Peyer's patch (tissue), 4 donors: ENCODE data around the gene SLC6A6. TPM values are rescaled to one million over a fixed set of nuclear protein-coding genes. Genes with fewer than 3 reads are reported as not detected.

Experiments
- DNase-seq, 3 donors: peaks; one replicate each; pipeline ENCODE4 v3.0.0-alpha.2; 2017 to 2019
- H3K27ac ChIP-seq, 4 donors: fragments of 200-600 bp; sonication (generic); one replicate each; pipeline ENCODE4 v1.5.1; 2016 to 2019
- H3K27me3 ChIP-seq, 2 donors: fragments of 200-600 bp; sonication (generic); one replicate each; pipeline ENCODE4 v1.5.1; 2019
- H3K36me3 ChIP-seq, 3 donors: fragments of 200-600 bp; sonication (generic); one replicate each; pipeline ENCODE4 v1.5.1; 2016 to 2019
- H3K4me1 ChIP-seq, 4 donors: fragments of 200-600 bp; sonication (generic); one replicate each; pipeline ENCODE4 v1.5.1; 2016 to 2019
- H3K4me3 ChIP-seq, 4 donors: fragments of 200-600 bp; sonication (generic); 1 replicate in 3 of 4; 2 replicates in 1 of 4; pipeline ENCODE4 v1.5.1; 2016 to 2019; ENCODE audit warnings: mild to moderate bottlenecking in 1 of 4
- H3K9me3 ChIP-seq, 4 donors: fragments of 200-600 bp; sonication (generic); one replicate each; pipeline ENCODE4 v1.5.1; 2016 to 2019; ENCODE audit warnings: mild to moderate bottlenecking in 1 of 4
- POLR2A ChIP-seq, 2 donors: fragments of 450-650 bp; IDR thresholded peaks; one replicate each; pipeline ENCODE4 v1.5.1; 2017; ENCODE audit warnings: antibody characterized with exemption in 2 of 2, mild to moderate bottlenecking in 2 of 2, moderate library complexity in 2 of 2
- total RNA-seq, 4 donors: library from RNA; depleted of rRNA; stranded (reverse); fragments of >200 nt; gene quantifications; one replicate each; pipeline ENCODE4 v1.1.0, GENCODE V29; 2016
- TF ChIP-seq, protein P1 (sequence below), 6 experiments: fragments of 450-650 bp in 4 of 6; fragments of 200-600 bp in 2 of 6; sonication (generic) in 1 of 6; IDR thresholded peaks; one replicate each; pipeline ENCODE4 v1.5.1; 2017 to 2019; ENCODE audit warnings: antibody characterized with exemption in 6 of 6, mild to moderate bottlenecking in 3 of 6, moderate library complexity in 1 of 6

Gene SLC6A6
- total RNA-seq, 4 donors from 2014 or later, result 61.1 to 190 (median 150) TPM

DNA sequence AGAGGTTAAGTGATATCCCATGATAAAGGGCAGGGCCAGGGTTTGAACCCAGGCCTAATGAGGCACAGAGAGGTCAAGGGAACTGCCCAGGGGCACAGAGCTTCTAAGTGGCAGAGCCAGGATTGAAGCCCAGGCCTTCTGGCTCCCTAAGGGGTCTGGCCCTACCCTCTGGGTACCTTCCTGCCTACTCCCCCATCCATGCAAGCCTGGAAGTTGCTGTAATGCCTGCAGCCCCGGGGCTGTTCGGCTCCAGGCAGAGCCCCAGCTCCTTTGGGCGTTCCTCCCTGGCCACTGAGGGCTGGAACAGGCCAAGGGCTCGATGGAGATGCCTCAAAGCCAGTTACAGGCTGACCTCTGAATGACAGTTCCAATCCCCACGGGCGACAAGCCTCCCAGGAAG, 133.2 kb downstream of the SLC6A6 start:
- no peak overlapping the region for H3K27ac ChIP-seq
- no peaks in the 10 kb centered on the region for H3K9me3 ChIP-seq
- no peaks in the 10 kb centered on the region for H3K36me3 ChIP-seq
- TF ChIP-seq, protein P1, sequence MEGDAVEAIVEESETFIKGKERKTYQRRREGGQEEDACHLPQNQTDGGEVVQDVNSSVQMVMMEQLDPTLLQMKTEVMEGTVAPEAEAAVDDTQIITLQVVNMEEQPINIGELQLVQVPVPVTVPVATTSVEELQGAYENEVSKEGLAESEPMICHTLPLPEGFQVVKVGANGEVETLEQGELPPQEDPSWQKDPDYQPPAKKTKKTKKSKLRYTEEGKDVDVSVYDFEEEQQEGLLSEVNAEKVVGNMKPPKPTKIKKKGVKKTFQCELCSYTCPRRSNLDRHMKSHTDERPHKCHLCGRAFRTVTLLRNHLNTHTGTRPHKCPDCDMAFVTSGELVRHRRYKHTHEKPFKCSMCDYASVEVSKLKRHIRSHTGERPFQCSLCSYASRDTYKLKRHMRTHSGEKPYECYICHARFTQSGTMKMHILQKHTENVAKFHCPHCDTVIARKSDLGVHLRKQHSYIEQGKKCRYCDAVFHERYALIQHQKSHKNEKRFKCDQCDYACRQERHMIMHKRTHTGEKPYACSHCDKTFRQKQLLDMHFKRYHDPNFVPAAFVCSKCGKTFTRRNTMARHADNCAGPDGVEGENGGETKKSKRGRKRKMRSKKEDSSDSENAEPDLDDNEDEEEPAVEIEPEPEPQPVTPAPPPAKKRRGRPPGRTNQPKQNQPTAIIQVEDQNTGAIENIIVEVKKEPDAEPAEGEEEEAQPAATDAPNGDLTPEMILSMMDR (IDR thresholded peaks at IDR 0.05), result no peak
- TF ChIP-seq POLR2A (IDR thresholded peaks at IDR 0.05), result no peak
- H3K27me3 ChIP-seq, result no peaks in the 10 kb centered on the region
- peaks cover 0 to 6% (median 0%) of the 10 kb centered on the region in 4 donors for H3K4me1 ChIP-seq
- no peak overlapping the region for H3K4me3 ChIP-seq
- no peak for DNase-seq

DNA sequence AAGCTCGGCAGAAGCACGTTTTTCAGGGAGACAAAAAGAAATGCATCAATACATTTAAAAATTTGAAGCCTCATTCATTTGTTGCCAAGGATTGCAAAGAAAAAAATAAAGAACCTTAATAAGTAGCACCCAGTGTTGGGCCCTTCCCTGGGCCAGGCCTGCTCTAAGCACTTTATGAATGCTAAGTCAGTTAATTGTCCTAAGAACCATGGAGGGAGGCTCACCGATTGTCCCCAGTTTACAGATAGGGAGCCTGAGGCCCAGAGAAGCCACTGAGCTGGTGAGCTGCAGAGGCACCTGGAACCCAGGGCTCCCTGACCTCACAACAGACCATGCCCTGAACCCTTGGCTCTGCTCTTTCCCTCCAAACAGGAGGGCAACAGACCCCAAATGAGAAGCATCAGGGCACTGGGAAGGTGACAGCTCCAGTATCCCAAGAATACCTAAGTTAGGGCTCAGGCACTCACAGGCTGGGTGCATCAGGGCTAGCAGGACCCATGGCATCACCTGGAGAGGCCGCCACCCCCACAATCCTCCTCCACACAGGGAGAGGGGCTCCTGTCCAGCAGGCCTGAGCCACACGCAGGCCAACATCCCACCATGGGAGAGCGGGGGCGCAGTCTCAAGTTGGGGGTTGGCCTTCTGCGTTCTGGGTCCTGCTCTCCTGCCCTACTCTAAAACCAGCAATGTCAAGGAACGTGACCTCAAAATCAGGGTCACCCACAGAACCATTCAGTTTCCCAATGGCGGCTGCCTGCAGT, 133.8 kb downstream of the SLC6A6 start:
- no peak for DNase-seq

DNA sequence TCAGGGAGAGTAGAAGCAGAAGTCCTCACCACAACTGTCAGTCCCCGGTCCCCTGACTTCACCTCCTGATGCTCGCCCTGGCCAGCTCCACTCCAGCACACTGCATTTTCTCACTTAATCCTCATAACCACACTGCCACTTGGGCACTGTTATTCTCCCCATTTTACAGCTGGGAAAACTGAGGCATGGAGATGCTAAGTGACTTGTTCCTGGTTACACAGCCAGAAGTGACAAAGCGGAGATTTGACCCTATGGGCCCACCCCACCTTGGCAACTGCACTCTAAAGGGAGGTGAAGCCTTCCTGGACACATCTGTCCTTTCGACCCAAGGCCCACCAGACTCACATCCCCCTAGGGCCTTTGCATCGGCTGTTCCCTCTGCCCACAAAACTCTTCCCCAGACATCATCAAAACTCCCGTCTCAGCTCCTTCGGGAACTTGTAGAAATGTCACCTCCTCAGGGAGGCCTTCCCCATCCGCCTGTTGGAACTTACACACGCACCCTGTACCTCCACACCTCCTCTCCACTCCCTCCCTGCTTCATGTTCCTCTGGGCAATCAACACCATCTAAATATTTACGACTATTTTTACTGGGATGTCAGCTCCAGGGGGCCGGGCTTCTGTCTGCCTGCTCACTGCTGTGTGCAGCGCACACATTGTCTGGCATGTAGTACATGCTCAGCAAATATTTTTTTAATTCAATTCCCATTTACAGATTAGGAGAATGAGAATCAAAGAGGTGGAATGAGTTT, 134.6 kb downstream of the SLC6A6 start:
- Histone ChIP-seq H3K27ac (no peak overlapping the region), H3K9me3 (no peaks in the 10 kb centered on the region), H3K4me1 (peaks cover 0 to 6% (median 0%) of the 10 kb centered on the region in 4 donors), H3K4me3 (no peak overlapping the region), H3K27me3 (no peaks in the 10 kb centered on the region), H3K36me3 (no peaks in the 10 kb centered on the region)
- no peak for TF ChIP-seq POLR2A (IDR thresholded peaks at IDR 0.05)
- TF ChIP-seq, protein P1 (IDR thresholded peaks at IDR 0.05), result no peak
- no peak for DNase-seq

More for the DNA sequence above, 133.8 kb downstream of the SLC6A6 start:
- Histone ChIP-seq H3K27me3 (no peaks in the 10 kb centered on the region), H3K9me3 (no peaks in the 10 kb centered on the region), H3K27ac (no peak overlapping the region), H3K4me3 (no peak overlapping the region), H3K36me3 (no peaks in the 10 kb centered on the region), H3K4me1 (peaks cover 0 to 6% (median 0%) of the 10 kb centered on the region in 4 donors)
- TF ChIP-seq, protein P1 (IDR thresholded peaks at IDR 0.05), result no peak
- TF ChIP-seq POLR2A (IDR thresholded peaks at IDR 0.05), result no peak

DNA sequence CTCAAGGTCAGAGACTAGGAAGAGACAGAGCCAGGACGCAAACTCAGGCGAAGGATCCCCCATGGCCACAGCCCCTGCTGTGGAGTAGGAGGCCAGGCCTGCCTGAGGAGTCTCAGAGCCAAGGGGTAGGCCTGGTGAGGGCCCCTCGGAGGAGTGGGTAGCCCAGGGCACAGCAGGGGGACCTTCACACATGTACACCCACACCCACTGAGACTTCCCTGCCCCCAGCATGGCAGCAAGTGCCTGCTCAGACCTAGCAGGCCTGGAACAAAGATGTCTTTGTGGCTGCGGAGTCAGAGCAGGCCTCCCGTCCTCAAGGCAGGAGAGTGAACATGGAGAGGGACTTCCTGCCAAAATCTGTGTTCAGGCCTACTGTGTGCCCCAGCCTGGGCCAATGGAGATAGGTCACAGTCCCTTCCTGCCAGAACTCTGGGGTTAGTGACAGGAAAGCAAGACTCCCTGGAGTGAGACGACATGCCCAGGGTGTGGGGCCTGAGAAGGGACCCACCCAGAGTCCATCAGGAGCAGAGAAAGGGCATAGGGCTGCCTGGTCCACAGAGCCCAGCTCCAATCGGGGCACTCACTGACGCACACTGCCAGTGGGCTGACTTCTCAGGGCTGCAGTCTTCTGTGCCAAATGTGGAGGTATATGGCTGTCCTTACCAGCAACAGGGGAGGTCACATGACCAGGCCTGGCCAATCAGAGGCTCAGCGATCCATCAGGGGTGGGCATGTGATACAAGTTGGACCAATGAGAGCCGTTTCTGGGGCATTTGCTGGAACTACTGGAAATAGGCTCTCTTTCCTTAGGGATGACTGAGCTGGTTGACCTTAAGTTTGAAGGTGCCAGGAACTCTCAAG, 135.4 kb downstream of the SLC6A6 start:
- no peak for DNase-seq
- Histone ChIP-seq H3K4me1 (peaks cover 0 to 3% (median 0%) of the 10 kb centered on the region in 4 donors), H3K27me3 (no peaks in the 10 kb centered on the region), H3K9me3 (no peaks in the 10 kb centered on the region), H3K4me3 (no peak overlapping the region), H3K36me3 (no peaks in the 10 kb centered on the region), H3K27ac (no peak overlapping the region)
- TF ChIP-seq POLR2A (IDR thresholded peaks at IDR 0.05), result no peak
- TF ChIP-seq, protein P1 (IDR thresholded peaks at IDR 0.05), result no peak

DNA sequence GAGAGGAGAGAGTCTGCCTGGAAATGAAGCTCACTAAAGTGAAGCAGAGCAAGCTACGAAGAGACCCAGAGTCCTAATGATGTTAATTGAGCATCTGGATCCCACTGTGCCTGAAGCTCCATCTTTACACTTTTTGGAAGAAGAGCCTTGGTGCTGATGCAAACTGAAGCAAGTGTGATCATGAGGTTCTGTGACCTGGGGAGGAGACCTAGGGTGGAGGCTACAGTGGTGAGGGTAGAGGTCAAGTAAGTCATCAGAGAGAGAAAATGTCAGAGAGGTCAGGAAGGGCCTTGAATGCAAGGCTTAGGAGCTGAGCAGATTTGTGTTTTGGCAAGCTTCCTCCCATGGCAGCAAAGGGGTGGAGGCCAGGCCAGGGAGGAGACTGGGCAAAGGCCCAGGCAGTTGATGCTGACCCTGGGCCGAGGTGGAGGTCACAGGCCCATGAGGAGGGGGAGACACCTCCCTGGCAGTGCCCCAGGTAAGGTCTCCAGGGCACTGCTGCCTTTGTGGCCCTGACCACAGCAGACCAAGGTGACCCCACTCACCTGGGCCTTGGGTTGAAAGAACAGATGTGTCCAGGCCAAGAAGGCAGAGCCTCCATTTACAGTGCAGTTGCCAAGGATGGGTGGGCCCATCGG, 136.2 kb downstream of the SLC6A6 start:
- H3K36me3 ChIP-seq, result no peaks in the 10 kb centered on the region
- no peaks in the 10 kb centered on the region for H3K27me3 ChIP-seq
- DNase-seq, result no peak
- TF ChIP-seq, protein P1 (IDR thresholded peaks at IDR 0.05), result no peak
- TF ChIP-seq POLR2A (IDR thresholded peaks at IDR 0.05), result no peak
- H3K4me1 ChIP-seq, result no peaks in the 10 kb centered on the region
- no peak overlapping the region for H3K4me3 ChIP-seq
- no peaks in the 10 kb centered on the region for H3K9me3 ChIP-seq
- no peak overlapping the region for H3K27ac ChIP-seq
